ENCODE data around the gene DIS3. TPM values are rescaled to one million over a fixed set of nuclear protein-coding genes. Genes with fewer than 3 reads are reported as not detected.

DIS3 gene, protein sequence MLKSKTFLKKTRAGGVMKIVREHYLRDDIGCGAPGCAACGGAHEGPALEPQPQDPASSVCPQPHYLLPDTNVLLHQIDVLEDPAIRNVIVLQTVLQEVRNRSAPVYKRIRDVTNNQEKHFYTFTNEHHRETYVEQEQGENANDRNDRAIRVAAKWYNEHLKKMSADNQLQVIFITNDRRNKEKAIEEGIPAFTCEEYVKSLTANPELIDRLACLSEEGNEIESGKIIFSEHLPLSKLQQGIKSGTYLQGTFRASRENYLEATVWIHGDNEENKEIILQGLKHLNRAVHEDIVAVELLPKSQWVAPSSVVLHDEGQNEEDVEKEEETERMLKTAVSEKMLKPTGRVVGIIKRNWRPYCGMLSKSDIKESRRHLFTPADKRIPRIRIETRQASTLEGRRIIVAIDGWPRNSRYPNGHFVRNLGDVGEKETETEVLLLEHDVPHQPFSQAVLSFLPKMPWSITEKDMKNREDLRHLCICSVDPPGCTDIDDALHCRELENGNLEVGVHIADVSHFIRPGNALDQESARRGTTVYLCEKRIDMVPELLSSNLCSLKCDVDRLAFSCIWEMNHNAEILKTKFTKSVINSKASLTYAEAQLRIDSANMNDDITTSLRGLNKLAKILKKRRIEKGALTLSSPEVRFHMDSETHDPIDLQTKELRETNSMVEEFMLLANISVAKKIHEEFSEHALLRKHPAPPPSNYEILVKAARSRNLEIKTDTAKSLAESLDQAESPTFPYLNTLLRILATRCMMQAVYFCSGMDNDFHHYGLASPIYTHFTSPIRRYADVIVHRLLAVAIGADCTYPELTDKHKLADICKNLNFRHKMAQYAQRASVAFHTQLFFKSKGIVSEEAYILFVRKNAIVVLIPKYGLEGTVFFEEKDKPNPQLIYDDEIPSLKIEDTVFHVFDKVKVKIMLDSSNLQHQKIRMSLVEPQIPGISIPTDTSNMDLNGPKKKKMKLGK
- 22.2 and 25.9 TPM in 2 replicates for total RNA-seq

DNA sequence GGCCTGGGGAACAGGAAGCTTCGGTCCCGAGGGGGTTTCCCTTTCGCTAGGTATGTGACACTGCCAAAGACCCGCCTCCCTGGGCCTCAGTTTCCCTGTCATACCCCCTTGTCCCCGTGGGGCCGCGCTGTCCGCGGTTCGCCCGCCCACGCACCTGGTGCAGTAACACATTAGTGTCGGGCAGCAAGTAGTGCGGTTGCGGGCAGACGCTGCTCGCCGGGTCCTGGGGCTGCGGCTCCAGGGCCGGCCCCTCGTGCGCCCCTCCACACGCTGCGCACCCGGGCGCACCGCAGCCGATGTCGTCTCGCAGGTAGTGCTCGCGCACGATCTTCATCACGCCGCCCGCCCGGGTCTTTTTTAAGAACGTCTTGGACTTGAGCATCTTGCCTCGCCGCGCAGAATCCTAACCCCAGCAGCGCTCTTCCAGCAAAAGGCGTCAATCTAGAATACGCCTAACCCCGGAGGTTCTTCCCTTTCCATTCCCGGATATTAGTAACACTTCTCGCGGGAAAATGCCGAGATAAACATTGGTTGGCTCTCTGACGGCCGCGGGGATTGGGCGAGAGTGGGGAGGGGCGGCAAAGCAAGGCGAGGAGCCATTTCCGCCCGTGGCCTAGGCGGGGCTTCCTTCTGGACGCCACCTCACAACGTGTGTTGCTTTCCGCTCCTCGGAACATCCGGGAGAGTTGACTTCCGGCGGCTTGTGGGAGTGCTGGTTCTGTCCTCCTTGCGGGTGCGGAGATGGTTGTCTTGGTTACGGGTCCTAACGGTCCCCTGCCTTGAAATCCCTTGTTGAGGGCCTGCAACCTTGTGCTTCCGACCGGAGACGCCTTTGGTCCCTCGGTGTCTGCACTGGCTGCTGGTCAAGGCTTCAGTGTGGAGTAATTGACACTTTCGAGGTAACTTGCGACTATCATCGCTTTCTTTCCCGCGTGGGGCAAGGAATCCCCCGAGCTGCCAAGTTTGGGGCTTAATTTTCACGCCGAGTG is at the start of gene DIS3, which contains the start of gene PIBF1:
TSS of gene DIS3 (minus strand) at position 450 of the 989 bp plus-strand sequence. CDS start at position 382, 68 bp downstream.
TSS of gene PIBF1 (plus strand) at position 683 of the 989 bp plus-strand sequence. CDS start 1,337 bp downstream, outside the sequence.

DNA sequence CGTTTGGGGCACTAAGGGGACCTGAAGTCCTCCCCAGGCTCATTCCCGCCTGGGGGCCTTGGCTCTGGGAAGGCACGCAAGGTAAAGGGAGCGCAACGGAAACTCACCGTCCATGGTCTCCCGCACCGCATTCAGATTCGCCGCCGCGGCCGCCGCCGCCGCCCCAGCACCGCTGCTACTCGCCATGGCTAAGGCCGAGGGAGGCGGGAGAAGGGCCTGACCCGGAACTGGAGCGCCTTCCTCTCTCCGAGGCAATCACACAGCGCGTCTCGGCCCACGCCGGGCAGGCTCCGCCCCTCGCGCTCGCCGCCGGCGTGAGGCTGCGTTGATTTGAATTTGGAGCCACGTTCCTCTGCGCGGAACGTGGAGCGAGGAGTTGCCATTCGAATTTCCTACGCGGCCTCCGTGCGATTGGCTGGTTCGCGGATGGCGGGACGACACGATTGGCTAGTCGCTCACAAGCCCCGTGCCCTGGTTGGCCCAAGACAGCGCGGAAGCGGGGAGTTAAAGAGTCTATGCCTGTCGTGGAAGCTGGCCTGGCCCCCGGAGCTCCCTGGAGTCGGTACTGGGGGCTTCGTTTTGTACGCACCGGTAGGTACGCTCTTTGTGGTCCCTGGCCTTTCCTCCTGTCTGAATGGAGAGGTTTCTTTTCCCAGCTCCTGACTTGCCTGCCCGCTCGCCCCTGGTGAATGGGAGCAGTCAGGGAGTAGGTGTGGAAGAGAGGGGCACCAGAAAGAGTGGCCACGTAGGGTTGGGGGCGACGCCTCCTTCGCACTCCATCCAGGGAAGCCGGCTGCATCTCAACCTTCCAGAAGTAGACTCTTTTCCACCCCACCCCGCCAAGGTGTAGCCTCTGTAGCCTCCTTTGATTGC is 54.0 kb downstream of the DIS3 start, which contains the start of the genes BORA and MZT1:
TSS of gene BORA (plus strand) at position 507 of the 873 bp plus-strand sequence. CDS start 1,018 bp downstream, outside the sequence.
TSS of gene MZT1 (minus strand) at position 213 of the 873 bp plus-strand sequence. CDS start at position 186, 27 bp downstream.

Other genes starting within 250 kb of the DIS3 start
- gene MZT1, start 54.3 kb downstream of the DIS3 start, total RNA-seq = 4.7 TPM in 2 replicates
- 2.2 and 3.1 TPM in 2 replicates for gene BORA, start 54.0 kb downstream of the DIS3 start, total RNA-seq
- 11.0 and 16.4 TPM in 2 replicates for gene PIBF1, start 233 bp upstream of the DIS3 start, total RNA-seq